Bronchial epithelial cell (primary cell): ENCODE measurements around the gene CYB5R3. TPM values are rescaled to one million over a fixed set of nuclear protein-coding genes. Genes with fewer than 3 reads are reported as not detected.

Experiments
- DNase-seq: peaks from one replicate; pipeline ENCODE4 v3.0.0-alpha.2; 2010; ENCODE audit warnings: low read depth
- FAIRE-seq: peaks from 2 replicates; lab custom pipeline; 2011; peaks lifted over from hg19 to GRCh38; lab: Jason Lieb, UNC
- H3K27me3 ChIP-seq: 2 replicates; pipeline ENCODE4 v1.5.1; 2011; ENCODE audit warnings: low read length; ENCODE audit not compliant: control insufficient read depth, insufficient read depth
- H3K36me3 ChIP-seq: 2 replicates; pipeline ENCODE4 v1.5.1; 2011; ENCODE audit warnings: low read length; ENCODE audit not compliant: control insufficient read depth, insufficient read depth
- H3K4me3 ChIP-seq: 2 replicates; pipeline ENCODE4 v1.5.1; 2011; ENCODE audit warnings: mild to moderate bottlenecking, low read depth, low read length, control low read depth
- CTCF ChIP-seq: IDR thresholded peaks from 2 replicates; pipeline ENCODE4 v1.5.1; 2011; ENCODE audit warnings: mild to moderate bottlenecking, moderate library complexity, low read length, control low read depth, inconsistent platforms; ENCODE audit not compliant: insufficient read depth, severe bottlenecking
- total RNA-seq: library from RNA; depleted of rRNA; stranded (reverse); fragments of >200 nt; gene quantifications from 2 replicates; pipeline ENCODE4 v1.2.1, GENCODE V29; 2014

The CYB5R3 gene
- total RNA-seq, 1 donor from 2014 or later = 9.0 TPM

- FAIRE-seq (no peak), DNase-seq (no peak)
- H3K4me3 ChIP-seq = no peak overlapping the region
- peaks cover 40% of the 10 kb centered on the region for H3K36me3 ChIP-seq
- TF ChIP-seq CTCF = no peak
- no peaks in the 10 kb centered on the region for H3K27me3 ChIP-seq
Observed at GRCh38 chr22:42623756-42624441, 25.3 kb downstream of the CYB5R3 start.

- Histone ChIP-seq H3K36me3 (peaks cover 37% of the 10 kb centered on the region), H3K4me3 (no peak overlapping the region), H3K27me3 (no peaks in the 10 kb centered on the region)
- DNase-seq (no peak), FAIRE-seq (no peak)
- TF ChIP-seq CTCF = no peak
Observed at GRCh38 chr22:42623301-42623751, 25.9 kb downstream of the CYB5R3 start.

- H3K36me3 ChIP-seq = peaks cover 28% of the 10 kb centered on the region
- TF ChIP-seq CTCF = no peak
- FAIRE-seq (no peak), DNase-seq (no peak)
- H3K4me3 ChIP-seq = no peak overlapping the region
- H3K27me3 ChIP-seq = no peaks in the 10 kb centered on the region
Observed at GRCh38 chr22:42622061-42622710, 27.0 kb downstream of the CYB5R3 start.

- Histone ChIP-seq H3K27me3 (no peaks in the 10 kb centered on the region), H3K36me3 (peaks cover 22% of the 10 kb centered on the region), H3K4me3 (no peak overlapping the region)
- FAIRE-seq (peak; percentile 75), DNase-seq (peak; percentile 47)
- peak; percentile 89 for TF ChIP-seq CTCF
Observed at GRCh38 chr22:42621505-42622002, 27.6 kb downstream of the CYB5R3 start.

- Histone ChIP-seq H3K27me3 (no peaks in the 10 kb centered on the region), H3K36me3 (peaks cover 20% of the 10 kb centered on the region), H3K4me3 (no peak overlapping the region)
- no peak for DNase-seq
- no peak for FAIRE-seq
- TF ChIP-seq CTCF = no peak
Observed at GRCh38 chr22:42620084-42620483, 29.1 kb downstream of the CYB5R3 start.
